OCI-LY7 (cell line): ENCODE results near the gene SALL2.

Source experiments
- EZH2phosphoT487 ChIP-seq: fragments of 200-600 bp; sonication (generic); IDR thresholded peaks from 2 replicates; pipeline ENCODE4 v1.6.1; 2018; ENCODE audit warnings: low read depth, borderline replicate concordance, mild to moderate bottlenecking, mixed run types, antibody characterized with exemption, low read length, moderate library complexity, mixed read lengths
- TF ChIP-seq, protein P1 (sequence below): fragments of 200-600 bp; sonication (generic); conservative IDR thresholded peaks from 2 replicates; pipeline ENCODE4 v1.5.1; 2014; ENCODE audit warnings: mild to moderate bottlenecking, antibody characterized with exemption, low read length, moderate library complexity, mixed read lengths

- TF ChIP-seq, protein P1, sequence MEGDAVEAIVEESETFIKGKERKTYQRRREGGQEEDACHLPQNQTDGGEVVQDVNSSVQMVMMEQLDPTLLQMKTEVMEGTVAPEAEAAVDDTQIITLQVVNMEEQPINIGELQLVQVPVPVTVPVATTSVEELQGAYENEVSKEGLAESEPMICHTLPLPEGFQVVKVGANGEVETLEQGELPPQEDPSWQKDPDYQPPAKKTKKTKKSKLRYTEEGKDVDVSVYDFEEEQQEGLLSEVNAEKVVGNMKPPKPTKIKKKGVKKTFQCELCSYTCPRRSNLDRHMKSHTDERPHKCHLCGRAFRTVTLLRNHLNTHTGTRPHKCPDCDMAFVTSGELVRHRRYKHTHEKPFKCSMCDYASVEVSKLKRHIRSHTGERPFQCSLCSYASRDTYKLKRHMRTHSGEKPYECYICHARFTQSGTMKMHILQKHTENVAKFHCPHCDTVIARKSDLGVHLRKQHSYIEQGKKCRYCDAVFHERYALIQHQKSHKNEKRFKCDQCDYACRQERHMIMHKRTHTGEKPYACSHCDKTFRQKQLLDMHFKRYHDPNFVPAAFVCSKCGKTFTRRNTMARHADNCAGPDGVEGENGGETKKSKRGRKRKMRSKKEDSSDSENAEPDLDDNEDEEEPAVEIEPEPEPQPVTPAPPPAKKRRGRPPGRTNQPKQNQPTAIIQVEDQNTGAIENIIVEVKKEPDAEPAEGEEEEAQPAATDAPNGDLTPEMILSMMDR: no peak
- TF ChIP-seq EZH2phosphoT487: no peak
Measured at GRCh38 chr14:21475767-21476522, 50.2 kb downstream of the SALL2 start.
